Suprapubic skin (tissue), 4 donors: Measurements from ENCODE around the gene ANKRD11. TPM values are rescaled to one million over a fixed set of nuclear protein-coding genes. Genes with fewer than 3 reads are reported as not detected.

Experiments used
- DNase-seq, 2 donors: peaks; one replicate each; pipeline ENCODE4 v3.0.0-alpha.2; 2019; ENCODE audit warnings: low spot score in 2 of 2
- H3K27ac ChIP-seq: fragments of 200-600 bp; sonication (generic); one replicate; pipeline ENCODE4 v1.5.1; 2019
- H3K27me3 ChIP-seq: fragments of 200-600 bp; sonication (generic); one replicate; pipeline ENCODE4 v1.5.1; 2019
- H3K36me3 ChIP-seq: fragments of 200-600 bp; sonication (generic); one replicate; pipeline ENCODE4 v1.5.1; 2019
- H3K4me1 ChIP-seq: fragments of 200-600 bp; sonication (generic); one replicate; pipeline ENCODE4 v1.5.1; 2019
- H3K4me3 ChIP-seq: fragments of 200-600 bp; sonication (generic); one replicate; pipeline ENCODE4 v1.5.1; 2019; ENCODE audit warnings: mild to moderate bottlenecking
- H3K9me3 ChIP-seq: fragments of 200-600 bp; sonication (generic); one replicate; pipeline ENCODE4 v1.5.1; 2019
- CTCF ChIP-seq, 2 donors: fragments of 200-600 bp in 1 of 2; fragments of 450-650 bp in 1 of 2; sonication (generic) in 1 of 2; IDR thresholded peaks; one replicate each; pipeline ENCODE4 v1.5.1; 2016 to 2019; ENCODE audit warnings: antibody characterized with exemption in 2 of 2, mild to moderate bottlenecking in 1 of 2, moderate library complexity in 1 of 2
- EP300 ChIP-seq: sonication (generic); formaldehyde crosslinking; IDR thresholded peaks from one replicate; pipeline ENCODE4 v1.6.1; 2017; ENCODE audit warnings: antibody characterized with exemption
- POLR2A ChIP-seq, 2 donors: fragments of 450-650 bp; IDR thresholded peaks; one replicate each; pipeline ENCODE4 v1.6.1; 2017; ENCODE audit warnings: antibody characterized with exemption in 2 of 2, mild to moderate bottlenecking in 2 of 2, moderate library complexity in 2 of 2
- POLR2AphosphoS5 ChIP-seq, 3 donors: sonication (generic); formaldehyde crosslinking; IDR thresholded peaks; one replicate each; pipeline ENCODE4 v1.6.1; 2017; ENCODE audit warnings: antibody characterized with exemption in 3 of 3
- WGBS: methylation state at CpG from one replicate; pipeline ENCODE4 v1.1.5; 2018; 5-methylcytosine and 5-hydroxymethylcytosine counted together
- total RNA-seq, 4 donors: library from RNA; depleted of rRNA; stranded (reverse); fragments of >200 nt; gene quantifications; one replicate each; pipeline ENCODE4 v1.1.0, GENCODE V29; 2016

Gene ANKRD11
- total RNA-seq, 4 donors from 2014 or later = 85.4 to 212 (median 127) TPM

GRCh38 chr16:89275837-89276720 lies 214.3 kb downstream of the ANKRD11 start:
- H3K36me3 ChIP-seq = peaks cover 94% of the 10 kb centered on the region

GRCh38 chr16:89275284-89275584 lies 215.1 kb downstream of the ANKRD11 start:
- Histone ChIP-seq H3K36me3 (peaks cover 94% of the 10 kb centered on the region), H3K9me3 (no peaks in the 10 kb centered on the region), H3K27ac (no peak overlapping the region), H3K4me1 (no peaks in the 10 kb centered on the region), H3K27me3 (no peaks in the 10 kb centered on the region), H3K4me3 (no peak overlapping the region)
- no peak for TF ChIP-seq EP300
- TF ChIP-seq POLR2A (IDR thresholded peaks at IDR 0.05) = no peak
- TF ChIP-seq CTCF (IDR thresholded peaks at IDR 0.05) = no peak
- no peak for TF ChIP-seq POLR2AphosphoS5 (IDR thresholded peaks at IDR 0.05)
- WGBS = 100% methylated on average over 4 of the region's 11 CpGs
- DNase-seq = no peak

More at GRCh38 chr16:89275837-89276720, 214.3 kb downstream of the ANKRD11 start:
- Histone ChIP-seq H3K4me1 (no peaks in the 10 kb centered on the region), H3K27me3 (no peaks in the 10 kb centered on the region), H3K9me3 (no peaks in the 10 kb centered on the region), H3K27ac (no peak overlapping the region), H3K4me3 (no peak overlapping the region)
- 90% methylated on average over 32 of the region's 39 CpGs for WGBS
- DNase-seq = no peak
- TF ChIP-seq CTCF (IDR thresholded peaks at IDR 0.05) (no peak), POLR2A (IDR thresholded peaks at IDR 0.05) (no peak), POLR2AphosphoS5 (IDR thresholded peaks at IDR 0.05) (no peak), EP300 (no peak)

- no peaks in the 10 kb centered on the region for H3K27me3 ChIP-seq
- no peak overlapping the region for H3K4me3 ChIP-seq
- no peaks in the 10 kb centered on the region for H3K9me3 ChIP-seq
- TF ChIP-seq CTCF (IDR thresholded peaks at IDR 0.05) (no peak), POLR2AphosphoS5 (IDR thresholded peaks at IDR 0.05) (no peak), EP300 (no peak), POLR2A (IDR thresholded peaks at IDR 0.05) (no peak)
- peaks cover 94% of the 10 kb centered on the region for H3K36me3 ChIP-seq
- WGBS = 93% methylated on average over 12 of the region's 30 CpGs
- no peaks in the 10 kb centered on the region for H3K4me1 ChIP-seq
- H3K27ac ChIP-seq = no peak overlapping the region
- no peak for DNase-seq
These were observed 215.6 kb downstream of the ANKRD11 start for GRCh38 chr16:89274561-89275283.

- no peak for TF ChIP-seq POLR2AphosphoS5 (IDR thresholded peaks at IDR 0.05)
- TF ChIP-seq EP300 = no peak
- no peak for TF ChIP-seq CTCF (IDR thresholded peaks at IDR 0.05)
- TF ChIP-seq POLR2A (IDR thresholded peaks at IDR 0.05) = no peak
- peaks cover 96% of the 10 kb centered on the region for H3K36me3 ChIP-seq
- H3K27me3 ChIP-seq = no peaks in the 10 kb centered on the region
- H3K27ac ChIP-seq = no peak overlapping the region
- no peaks in the 10 kb centered on the region for H3K9me3 ChIP-seq
- 92% methylated on average over 9 of the region's 19 CpGs for WGBS
- H3K4me3 ChIP-seq = no peak overlapping the region
- DNase-seq = no peak
- no peaks in the 10 kb centered on the region for H3K4me1 ChIP-seq
These were observed 216.5 kb downstream of the ANKRD11 start for GRCh38 chr16:89273741-89274472.

GRCh38 chr16:89272631-89273030 lies 217.7 kb downstream of the ANKRD11 start:
- no peak overlapping the region for H3K4me3 ChIP-seq
- TF ChIP-seq EP300 = no peak
- no peak for TF ChIP-seq POLR2A (IDR thresholded peaks at IDR 0.05)
- no peak for TF ChIP-seq POLR2AphosphoS5 (IDR thresholded peaks at IDR 0.05)
- no peak for TF ChIP-seq CTCF (IDR thresholded peaks at IDR 0.05)
- H3K9me3 ChIP-seq = no peaks in the 10 kb centered on the region
- 96% methylated on average over 6 of the region's 6 CpGs for WGBS
- no peaks in the 10 kb centered on the region for H3K27me3 ChIP-seq
- peaks cover 89% of the 10 kb centered on the region for H3K36me3 ChIP-seq
- DNase-seq = no peak
- H3K4me1 ChIP-seq = no peaks in the 10 kb centered on the region
- H3K27ac ChIP-seq = no peak overlapping the region
